K562 (cell line): ENCODE results near the gene EIF2S3. TPM values are rescaled to one million over a fixed set of nuclear protein-coding genes. Genes with fewer than 3 reads are reported as not detected.
A peak's percentile ranks its signal among the peaks of the same experiment; 100 is the strongest.

Experiments
- BCL6 ChIP-seq: fragments of 250-450 bp; sonication (Bioruptor Pico); IDR thresholded peaks from 2 replicates; pipeline ENCODE4 v1.4.0; 2020
- DMBX1 ChIP-seq: fragments of 250-450 bp; sonication (Bioruptor Pico); IDR thresholded peaks from 2 replicates; pipeline ENCODE4 v1.8.0; 2022; ENCODE audit warnings: inconsistent platforms, mild to moderate bottlenecking, moderate library complexity, borderline replicate concordance
- MAFK ChIP-seq: IDR thresholded peaks from 2 replicates; pipeline ENCODE4 v1.6.1; 2011; ENCODE audit warnings: low read length, improper control_type of control experiment
- MEIS2 ChIP-seq: fragments of 450-650 bp; IDR thresholded peaks from 2 replicates; pipeline ENCODE4 v1.6.1; 2014; ENCODE audit warnings: mild to moderate bottlenecking; ENCODE audit not compliant: partially characterized antibody
- NFE2L1 ChIP-seq: fragments of 450-650 bp; IDR thresholded peaks from 2 replicates; pipeline ENCODE4 v1.6.1; 2016; ENCODE audit warnings: missing genetic modification characterization, low read depth, mild to moderate bottlenecking, missing compliant biosample characterization, moderate library complexity, borderline replicate concordance
- RBBP5 ChIP-seq: fragments of 200-600 bp; sonication (generic); IDR thresholded peaks from 2 replicates; pipeline ENCODE4 v1.6.1; 2012; ENCODE audit warnings: borderline replicate concordance, mild to moderate bottlenecking, low read length, control low read depth, inconsistent platforms; ENCODE audit not compliant: insufficient read depth, poor library complexity, severe bottlenecking
- SIRT6 ChIP-seq: IDR thresholded peaks from one replicate; pipeline ENCODE4 v1.6.1; 2012; ENCODE audit warnings: low read depth, mild to moderate bottlenecking, control low read depth, inconsistent platforms, low read length, moderate library complexity
- SOX6 ChIP-seq: fragments of 450-650 bp; IDR thresholded peaks from 2 replicates; pipeline ENCODE4 v1.6.1; 2014; ENCODE audit warnings: mild to moderate bottlenecking
- SRSF1 ChIP-seq: fragments of 200-400 bp; formaldehyde crosslinking; IDR thresholded peaks from 2 replicates; pipeline ENCODE4 v1.6.1; 2017; ENCODE audit warnings: mild to moderate bottlenecking, low read depth, low read length, moderate library complexity
- ZBED1 ChIP-seq: IDR thresholded peaks from 2 replicates; pipeline ENCODE4 v1.6.1; 2014
- ZC3H8 ChIP-seq: fragments of 450-650 bp; IDR thresholded peaks from 2 replicates; pipeline ENCODE4 v1.6.1; 2017
- polyA plus RNA-seq, 8 experiments: library from polyadenylated mRNA; depleted of rRNA in 4 of 8; stranded (reverse) in 5 of 8; unstranded in 3 of 8; fragments of >200 nt; fragmentation: Nextera tagmentation in 2 of 8; fragmentation: Illumina TruSeq in 1 of 8; extraction: Ambion mirVana in 2 of 8; extraction: Trizol in 1 of 8; gene quantifications; 2 replicates each; pipeline versions ENCODE4 v1.2.1 to v1.2.3, GENCODE V29; 2011 to 2014; ENCODE audit warnings: inconsistent platforms in 1 of 8, missing spikeins in 1 of 8
- total RNA-seq, 7 experiments: library from RNA; depleted of rRNA in 6 of 7; stranded (reverse); fragments of >200 nt in 6 of 7; fragmentation: Illumina TruSeq in 2 of 7; extraction: Trizol in 2 of 7; gene quantifications; 2 replicates each; pipeline versions ENCODE4 v1.2.1 to v1.2.3, GENCODE V29; 2011 to 2021; ENCODE audit warnings: low replicate concordance in 1 of 7
- TF ChIP-seq, protein P1 (sequence below): fragments of 450-650 bp; IDR thresholded peaks from 2 replicates; pipeline ENCODE4 v1.6.1; 2017; ENCODE audit warnings: antibody characterized with exemption
- TF ChIP-seq, protein P2 (sequence below): fragments of 250-450 bp; sonication (Bioruptor Pico); IDR thresholded peaks from 2 replicates; pipeline ENCODE4 v1.5.0; 2020; ENCODE audit warnings: mild to moderate bottlenecking
- TF ChIP-seq, protein P3 (sequence below): fragments of 450-650 bp; formaldehyde crosslinking; IDR thresholded peaks from 2 replicates; pipeline ENCODE4 v1.4.0; 2022; ENCODE audit warnings: mild to moderate bottlenecking, moderate library complexity
- TF ChIP-seq, protein P4 (sequence below), 2 experiments: fragments of 450-650 bp; conservative IDR thresholded peaks; 2 replicates each; pipeline ENCODE4 v1.6.1; 2017; ENCODE audit warnings: mild to moderate bottlenecking in 2 of 2, moderate library complexity in 2 of 2
- TF ChIP-seq, protein P5 (sequence below): sonication (generic); formaldehyde crosslinking; IDR thresholded peaks from 2 replicates; pipeline ENCODE4 v1.8.0; 2022; ENCODE audit warnings: missing genetic modification reagents, mild to moderate bottlenecking, borderline replicate concordance
- TF ChIP-seq, protein P6 (sequence below): fragments of 250-450 bp; sonication (Bioruptor Pico); IDR thresholded peaks from 2 replicates; pipeline ENCODE4 v1.8.0; 2022; ENCODE audit warnings: inconsistent platforms, mild to moderate bottlenecking, moderate library complexity, borderline replicate concordance

The EIF2S3 gene
- total and polyA plus RNA-seq, 9 of the 15 experiments (the other 6 are each of a cell fraction or from before 2014, with no cell fraction given) = 148 to 439 (median 275) TPM

DNA sequence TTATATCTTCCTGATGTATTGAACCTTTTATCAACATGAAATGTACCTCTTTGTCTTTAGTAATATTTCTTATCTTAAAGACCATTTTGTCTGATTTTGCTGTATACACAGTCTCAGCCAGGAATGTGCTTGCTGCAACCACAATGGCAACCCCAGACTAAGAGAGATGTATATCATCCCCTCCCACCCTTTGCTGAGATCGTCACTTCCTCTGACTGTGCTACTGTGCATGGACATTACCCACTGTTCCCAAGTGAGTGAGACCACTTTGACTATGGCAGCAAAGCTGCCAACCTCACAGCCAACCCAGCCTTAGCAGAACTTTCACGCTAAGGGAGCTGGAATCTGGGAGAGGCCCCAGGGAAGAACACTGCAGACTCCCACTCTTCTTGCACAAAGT, 46.0 kb downstream of the EIF2S3 start (continued):
- TF ChIP-seq, protein P1, sequence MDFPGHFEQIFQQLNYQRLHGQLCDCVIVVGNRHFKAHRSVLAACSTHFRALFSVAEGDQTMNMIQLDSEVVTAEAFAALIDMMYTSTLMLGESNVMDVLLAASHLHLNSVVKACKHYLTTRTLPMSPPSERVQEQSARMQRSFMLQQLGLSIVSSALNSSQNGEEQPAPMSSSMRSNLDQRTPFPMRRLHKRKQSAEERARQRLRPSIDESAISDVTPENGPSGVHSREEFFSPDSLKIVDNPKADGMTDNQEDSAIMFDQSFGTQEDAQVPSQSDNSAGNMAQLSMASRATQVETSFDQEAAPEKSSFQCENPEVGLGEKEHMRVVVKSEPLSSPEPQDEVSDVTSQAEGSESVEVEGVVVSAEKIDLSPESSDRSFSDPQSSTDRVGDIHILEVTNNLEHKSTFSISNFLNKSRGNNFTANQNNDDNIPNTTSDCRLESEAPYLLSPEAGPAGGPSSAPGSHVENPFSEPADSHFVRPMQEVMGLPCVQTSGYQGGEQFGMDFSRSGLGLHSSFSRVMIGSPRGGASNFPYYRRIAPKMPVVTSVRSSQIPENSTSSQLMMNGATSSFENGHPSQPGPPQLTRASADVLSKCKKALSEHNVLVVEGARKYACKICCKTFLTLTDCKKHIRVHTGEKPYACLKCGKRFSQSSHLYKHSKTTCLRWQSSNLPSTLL = no peak
- TF ChIP-seq BCL6 (CRISPR knock-in tag) = no peak
- TF ChIP-seq SOX6 = peak; percentile 70; the same call in 1 of the 2 replicates
- no peak for TF ChIP-seq SRSF1
- TF ChIP-seq, protein P2, sequence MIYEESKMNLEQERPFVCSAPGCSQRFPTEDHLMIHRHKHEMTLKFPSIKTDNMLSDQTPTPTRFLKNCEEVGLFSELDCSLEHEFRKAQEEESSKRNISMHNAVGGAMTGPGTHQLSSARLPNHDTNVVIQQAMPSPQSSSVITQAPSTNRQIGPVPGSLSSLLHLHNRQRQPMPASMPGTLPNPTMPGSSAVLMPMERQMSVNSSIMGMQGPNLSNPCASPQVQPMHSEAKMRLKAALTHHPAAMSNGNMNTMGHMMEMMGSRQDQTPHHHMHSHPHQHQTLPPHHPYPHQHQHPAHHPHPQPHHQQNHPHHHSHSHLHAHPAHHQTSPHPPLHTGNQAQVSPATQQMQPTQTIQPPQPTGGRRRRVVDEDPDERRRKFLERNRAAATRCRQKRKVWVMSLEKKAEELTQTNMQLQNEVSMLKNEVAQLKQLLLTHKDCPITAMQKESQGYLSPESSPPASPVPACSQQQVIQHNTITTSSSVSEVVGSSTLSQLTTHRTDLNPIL (CRISPR knock-in tag) = no peak
- TF ChIP-seq MAFK = no peak
- no peak for TF ChIP-seq DMBX1 (CRISPR knock-in tag)
- TF ChIP-seq, protein P3, sequence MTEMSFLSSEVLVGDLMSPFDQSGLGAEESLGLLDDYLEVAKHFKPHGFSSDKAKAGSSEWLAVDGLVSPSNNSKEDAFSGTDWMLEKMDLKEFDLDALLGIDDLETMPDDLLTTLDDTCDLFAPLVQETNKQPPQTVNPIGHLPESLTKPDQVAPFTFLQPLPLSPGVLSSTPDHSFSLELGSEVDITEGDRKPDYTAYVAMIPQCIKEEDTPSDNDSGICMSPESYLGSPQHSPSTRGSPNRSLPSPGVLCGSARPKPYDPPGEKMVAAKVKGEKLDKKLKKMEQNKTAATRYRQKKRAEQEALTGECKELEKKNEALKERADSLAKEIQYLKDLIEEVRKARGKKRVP (CRISPR knock-in tag) = no peak
- TF ChIP-seq, protein P4, sequence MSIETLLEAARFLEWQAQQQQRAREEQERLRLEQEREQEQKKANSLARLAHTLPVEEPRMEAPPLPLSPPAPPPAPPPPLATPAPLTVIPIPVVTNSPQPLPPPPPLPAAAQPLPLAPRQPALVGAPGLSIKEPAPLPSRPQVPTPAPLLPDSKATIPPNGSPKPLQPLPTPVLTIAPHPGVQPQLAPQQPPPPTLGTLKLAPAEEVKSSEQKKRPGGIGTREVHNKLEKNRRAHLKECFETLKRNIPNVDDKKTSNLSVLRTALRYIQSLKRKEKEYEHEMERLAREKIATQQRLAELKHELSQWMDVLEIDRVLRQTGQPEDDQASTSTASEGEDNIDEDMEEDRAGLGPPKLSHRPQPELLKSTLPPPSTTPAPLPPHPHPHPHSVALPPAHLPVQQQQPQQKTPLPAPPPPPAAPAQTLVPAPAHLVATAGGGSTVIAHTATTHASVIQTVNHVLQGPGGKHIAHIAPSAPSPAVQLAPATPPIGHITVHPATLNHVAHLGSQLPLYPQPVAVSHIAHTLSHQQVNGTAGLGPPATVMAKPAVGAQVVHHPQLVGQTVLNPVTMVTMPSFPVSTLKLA (conservative IDR thresholded peaks at IDR 0.05) = no peak
- TF ChIP-seq RBBP5 = no peak
- no peak for TF ChIP-seq ZBED1
- TF ChIP-seq, protein P5, sequence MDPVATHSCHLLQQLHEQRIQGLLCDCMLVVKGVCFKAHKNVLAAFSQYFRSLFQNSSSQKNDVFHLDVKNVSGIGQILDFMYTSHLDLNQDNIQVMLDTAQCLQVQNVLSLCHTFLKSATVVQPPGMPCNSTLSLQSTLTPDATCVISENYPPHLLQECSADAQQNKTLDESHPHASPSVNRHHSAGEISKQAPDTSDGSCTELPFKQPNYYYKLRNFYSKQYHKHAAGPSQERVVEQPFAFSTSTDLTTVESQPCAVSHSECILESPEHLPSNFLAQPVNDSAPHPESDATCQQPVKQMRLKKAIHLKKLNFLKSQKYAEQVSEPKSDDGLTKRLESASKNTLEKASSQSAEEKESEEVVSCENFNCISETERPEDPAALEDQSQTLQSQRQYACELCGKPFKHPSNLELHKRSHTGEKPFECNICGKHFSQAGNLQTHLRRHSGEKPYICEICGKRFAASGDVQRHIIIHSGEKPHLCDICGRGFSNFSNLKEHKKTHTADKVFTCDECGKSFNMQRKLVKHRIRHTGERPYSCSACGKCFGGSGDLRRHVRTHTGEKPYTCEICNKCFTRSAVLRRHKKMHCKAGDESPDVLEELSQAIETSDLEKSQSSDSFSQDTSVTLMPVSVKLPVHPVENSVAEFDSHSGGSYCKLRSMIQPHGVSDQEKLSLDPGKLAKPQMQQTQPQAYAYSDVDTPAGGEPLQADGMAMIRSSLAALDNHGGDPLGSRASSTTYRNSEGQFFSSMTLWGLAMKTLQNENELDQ = no peak
- TF ChIP-seq NFE2L1 (tag) = no peak
- no peak for TF ChIP-seq ZC3H8
- TF ChIP-seq, protein P6, sequence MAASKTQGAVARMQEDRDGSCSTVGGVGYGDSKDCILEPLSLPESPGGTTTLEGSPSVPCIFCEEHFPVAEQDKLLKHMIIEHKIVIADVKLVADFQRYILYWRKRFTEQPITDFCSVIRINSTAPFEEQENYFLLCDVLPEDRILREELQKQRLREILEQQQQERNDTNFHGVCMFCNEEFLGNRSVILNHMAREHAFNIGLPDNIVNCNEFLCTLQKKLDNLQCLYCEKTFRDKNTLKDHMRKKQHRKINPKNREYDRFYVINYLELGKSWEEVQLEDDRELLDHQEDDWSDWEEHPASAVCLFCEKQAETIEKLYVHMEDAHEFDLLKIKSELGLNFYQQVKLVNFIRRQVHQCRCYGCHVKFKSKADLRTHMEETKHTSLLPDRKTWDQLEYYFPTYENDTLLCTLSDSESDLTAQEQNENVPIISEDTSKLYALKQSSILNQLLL = no peak
- no peak for TF ChIP-seq SIRT6
- TF ChIP-seq MEIS2 = no peak
